CD4-positive, CD25-positive, alpha-beta regulatory T cell (primary cell): ENCODE measurements around the gene SDK1. TPM values are rescaled to one million over a fixed set of nuclear protein-coding genes. Genes with fewer than 3 reads are reported as not detected.

Experiments used
- ATAC-seq, 2 donors: fragments of 150-1000 bp; cut with Tn5 transposase; one replicate each; pipeline ENCODE4 v1.10.0; 2021; ENCODE audit warnings: low read depth in 2 of 2, moderate number of reproducible peaks in 2 of 2, moderate library complexity in 1 of 2
- DNase-seq, 3 donors: peaks; one replicate each; pipeline versions ENCODE4 v3.0.0 to v3.0.0-alpha.2; 2012 to 2022; ENCODE audit warnings: mixed read lengths in 1 of 3
- H3K27ac ChIP-seq: one replicate; pipeline ENCODE4 v1.7.0; 2013; ENCODE audit warnings: mild to moderate bottlenecking, low read length; ENCODE audit not compliant: insufficient read depth, poor library complexity, severe bottlenecking
- H3K27me3 ChIP-seq: one replicate; pipeline ENCODE4 v1.7.0; 2013; ENCODE audit warnings: low read length; ENCODE audit not compliant: control insufficient read depth, insufficient read depth
- H3K36me3 ChIP-seq: one replicate; pipeline ENCODE4 v1.7.0; 2013; ENCODE audit warnings: mild to moderate bottlenecking, low read length, moderate library complexity; ENCODE audit not compliant: control insufficient read depth, insufficient read depth
- H3K4me1 ChIP-seq: 2 replicates; pipeline ENCODE4 v1.7.0; 2013; ENCODE audit warnings: mild to moderate bottlenecking, low read length; ENCODE audit not compliant: insufficient read depth, control insufficient read depth, poor library complexity, severe bottlenecking
- H3K4me3 ChIP-seq: one replicate; pipeline ENCODE4 v1.7.0; 2013; ENCODE audit warnings: low read depth, mild to moderate bottlenecking, low read length, moderate library complexity
- H3K9me3 ChIP-seq, 2 experiments: 1 replicate in 1 of 2; 2 replicates in 1 of 2; pipeline ENCODE4 v1.7.0; 2013; ENCODE audit warnings: low read length in 2 of 2, mild to moderate bottlenecking in 1 of 2, moderate library complexity in 1 of 2; ENCODE audit not compliant: control insufficient read depth in 2 of 2
- H3K27ac Mint-ChIP-seq, 3 donors: one replicate each; pipeline ENCODE4 v1.8.0; 2020 to 2022; ENCODE audit warnings: mild to moderate bottlenecking in 3 of 3, mixed read lengths in 3 of 3, moderate library complexity in 2 of 3
- H3K27me3 Mint-ChIP-seq: one replicate; pipeline ENCODE4 v1.8.0; 2022; ENCODE audit warnings: mild to moderate bottlenecking, mixed read lengths
- H3K36me3 Mint-ChIP-seq: one replicate; pipeline ENCODE4 v1.8.0; 2020; ENCODE audit warnings: mixed read lengths
- H3K4me1 Mint-ChIP-seq, 4 donors: one replicate each; pipeline ENCODE4 v1.8.0; 2020 to 2022; ENCODE audit warnings: mixed read lengths in 4 of 4, mild to moderate bottlenecking in 1 of 4
- H3K4me3 Mint-ChIP-seq, 4 donors: one replicate each; pipeline ENCODE4 v1.8.0; 2020 to 2022; ENCODE audit warnings: mild to moderate bottlenecking in 4 of 4, mixed read lengths in 4 of 4, moderate library complexity in 3 of 4
- H3K9me3 Mint-ChIP-seq, 7 donors: one replicate each; pipeline ENCODE4 v1.8.0; 2020 to 2022; ENCODE audit warnings: mixed read lengths in 7 of 7, mild to moderate bottlenecking in 3 of 7, moderate library complexity in 2 of 7
- polyA plus RNA-seq, 4 donors: library from polyadenylated mRNA; unstranded; fragments of 300-500 nt; fragmentation: Illumina TruSeq; gene quantifications; one replicate each; pipeline ENCODE4 v1.2.3, GENCODE V29; 2021
- total RNA-seq: library from RNA; stranded (reverse); gene quantifications from one replicate; pipeline ENCODE4 v1.2.3, GENCODE V29; 2022

Gene SDK1
- total and polyA plus RNA-seq, 5 donors from 2014 or later = 0.47 TPM; not detected in 4

DNA sequence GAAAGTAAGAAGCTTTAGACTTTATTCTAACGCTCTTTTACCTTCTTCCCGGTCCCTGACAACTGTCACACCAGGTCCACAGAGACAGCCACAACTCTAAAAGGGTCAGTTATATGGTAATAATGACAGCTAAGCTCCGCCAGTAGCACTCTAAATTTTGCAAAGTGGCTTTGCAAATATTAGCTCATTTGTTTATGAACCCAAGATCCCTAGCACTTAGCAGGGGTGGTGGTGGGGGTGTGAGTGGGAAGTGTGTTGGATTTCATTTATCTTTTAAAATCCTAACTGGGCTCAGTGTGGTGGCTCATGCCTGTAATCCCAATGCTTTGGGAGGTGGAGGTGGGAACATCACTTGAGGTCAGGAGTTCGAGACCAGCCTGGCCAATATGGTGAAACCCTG lies 34.8 kb upstream of the SDK1 start:
- Histone ChIP-seq H3K27ac (no peak overlapping the region), H3K4me3 (no peak overlapping the region), H3K9me3 (no peaks in the 10 kb centered on the region), H3K27me3 (peaks cover 6% of the 10 kb centered on the region), H3K36me3 (no peaks in the 10 kb centered on the region), H3K4me1 (no peaks in the 10 kb centered on the region)
- peaks cover 0 to 2% (median 0%) of the 10 kb centered on the region in 4 donors for H3K4me1 Mint-ChIP-seq
- H3K9me3 Mint-ChIP-seq = no peaks in the 10 kb centered on the region
- DNase-seq (no peak), ATAC-seq (no peak)
- H3K27ac Mint-ChIP-seq = no peak overlapping the region
- H3K27me3 Mint-ChIP-seq = peaks cover 26% of the 10 kb centered on the region
- H3K4me3 Mint-ChIP-seq = no peak overlapping the region
- no peaks in the 10 kb centered on the region for H3K36me3 Mint-ChIP-seq

GRCh38 chr7:3267966-3268690 lies 32.9 kb upstream of the SDK1 start:
- Histone ChIP-seq H3K4me3 (no peak overlapping the region), H3K9me3 (no peaks in the 10 kb centered on the region), H3K4me1 (no peaks in the 10 kb centered on the region), H3K36me3 (no peaks in the 10 kb centered on the region), H3K27ac (no peak overlapping the region), H3K27me3 (peaks cover 6% of the 10 kb centered on the region)
- DNase-seq (no peak), ATAC-seq (no peak)
- H3K4me1 Mint-ChIP-seq = peaks cover 0 to 2% (median 0%) of the 10 kb centered on the region in 4 donors
- peaks cover 22% of the 10 kb centered on the region for H3K27me3 Mint-ChIP-seq
- no peaks in the 10 kb centered on the region for H3K36me3 Mint-ChIP-seq
- H3K27ac Mint-ChIP-seq = no peak overlapping the region
- no peaks in the 10 kb centered on the region for H3K9me3 Mint-ChIP-seq
- H3K4me3 Mint-ChIP-seq = no peak overlapping the region

DNA sequence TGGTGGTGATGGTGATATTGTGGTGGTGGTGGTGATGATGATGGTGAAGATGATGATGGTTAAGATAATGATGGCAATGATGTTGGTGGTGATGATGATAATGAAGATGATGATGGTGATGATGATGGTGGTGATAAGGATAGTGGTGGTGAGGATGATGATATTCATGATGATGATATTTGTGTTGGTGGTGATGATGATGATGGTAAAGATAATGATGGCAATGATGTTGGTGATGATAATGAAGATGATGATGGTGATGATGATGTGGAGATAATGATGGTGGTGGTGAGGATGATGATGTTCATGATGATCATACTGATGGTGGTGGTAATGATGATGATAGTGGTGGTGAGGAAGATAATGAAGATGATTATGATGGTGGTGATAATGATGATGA lies 30.7 kb upstream of the SDK1 start:
- H3K9me3 Mint-ChIP-seq = peaks cover 0 to 5% (median 0%) of the 10 kb centered on the region in 7 donors
- no peaks in the 10 kb centered on the region for H3K4me1 Mint-ChIP-seq
- H3K36me3 Mint-ChIP-seq = no peaks in the 10 kb centered on the region
- no peaks in the 10 kb centered on the region for H3K4me1 ChIP-seq
- H3K27ac Mint-ChIP-seq = no peak overlapping the region
- H3K27ac ChIP-seq = no peak overlapping the region
- no peak for ATAC-seq
- H3K27me3 Mint-ChIP-seq = peaks cover 4% of the 10 kb centered on the region
- no peak overlapping the region for H3K4me3 Mint-ChIP-seq
- H3K27me3 ChIP-seq = peaks cover 4% of the 10 kb centered on the region
- H3K36me3 ChIP-seq = no peaks in the 10 kb centered on the region
- DNase-seq = no peak
- H3K9me3 ChIP-seq = peaks cover 0 to 2% of the 10 kb centered on the region in 2 experiments
- H3K4me3 ChIP-seq = no peak overlapping the region

DNA sequence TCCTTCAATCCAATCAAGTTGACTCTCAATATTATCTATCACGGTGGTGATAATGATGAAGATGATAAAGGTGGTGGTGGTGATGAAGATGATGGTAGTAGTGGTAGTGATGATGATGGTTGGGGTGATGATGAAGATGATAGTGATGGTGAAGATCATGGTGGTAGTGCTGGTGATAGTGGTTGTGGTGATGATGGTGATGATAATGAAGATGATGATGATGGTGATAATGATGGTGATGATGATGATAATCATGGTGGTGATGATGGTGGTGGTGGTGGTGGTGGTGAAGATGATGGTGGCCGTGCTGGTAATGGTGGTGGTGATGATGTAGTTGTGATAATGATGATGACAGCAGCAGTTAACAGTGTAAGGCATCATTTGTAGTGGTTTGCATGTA lies 29.8 kb upstream of the SDK1 start:
- Histone ChIP-seq H3K9me3 (peaks cover 0 to 2% of the 10 kb centered on the region in 2 experiments), H3K36me3 (no peaks in the 10 kb centered on the region), H3K27ac (no peak overlapping the region), H3K4me1 (no peaks in the 10 kb centered on the region), H3K4me3 (no peak overlapping the region), H3K27me3 (no peaks in the 10 kb centered on the region)
- ATAC-seq (no peak), DNase-seq (no peak)
- H3K27ac Mint-ChIP-seq = no peak overlapping the region
- H3K27me3 Mint-ChIP-seq = peaks cover 4% of the 10 kb centered on the region
- peaks cover 0 to 5% (median 0%) of the 10 kb centered on the region in 7 donors for H3K9me3 Mint-ChIP-seq
- no peaks in the 10 kb centered on the region for H3K36me3 Mint-ChIP-seq
- H3K4me1 Mint-ChIP-seq = no peaks in the 10 kb centered on the region
- H3K4me3 Mint-ChIP-seq = no peak overlapping the region

DNA sequence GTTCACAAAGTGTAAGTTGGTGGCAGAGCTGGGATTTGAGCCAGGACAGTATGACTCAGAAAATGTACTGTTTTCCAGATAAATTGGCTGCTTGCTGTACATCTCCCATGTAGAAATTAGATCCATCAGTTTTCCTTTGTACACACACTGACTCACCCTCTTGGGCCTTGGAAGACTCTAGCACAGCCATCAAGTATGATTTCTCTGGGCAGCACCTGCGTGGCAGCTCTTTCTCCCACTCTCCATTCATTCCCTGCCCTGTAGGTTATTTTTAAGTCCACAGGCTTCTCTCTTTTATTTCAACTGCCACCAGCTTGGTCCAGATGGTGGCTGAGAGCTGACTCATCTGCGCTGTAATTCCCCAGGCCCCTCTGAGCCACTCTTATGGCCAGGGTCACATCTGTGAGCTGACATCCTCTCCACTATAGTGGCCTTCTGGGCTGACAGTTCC lies 28.3 kb upstream of the SDK1 start:
- H3K27ac Mint-ChIP-seq = no peak overlapping the region
- H3K27ac ChIP-seq = no peak overlapping the region
- H3K4me1 Mint-ChIP-seq = no peaks in the 10 kb centered on the region
- H3K9me3 Mint-ChIP-seq = peaks cover 0 to 8% (median 0%) of the 10 kb centered on the region in 7 donors
- H3K36me3 ChIP-seq = no peaks in the 10 kb centered on the region
- no peaks in the 10 kb centered on the region for H3K27me3 ChIP-seq
- H3K36me3 Mint-ChIP-seq = no peaks in the 10 kb centered on the region
- H3K4me1 ChIP-seq = no peaks in the 10 kb centered on the region
- no peak for ATAC-seq
- peaks cover 2 to 3% of the 10 kb centered on the region in 2 experiments for H3K9me3 ChIP-seq
- DNase-seq = no peak
- H3K27me3 Mint-ChIP-seq = peaks cover 4% of the 10 kb centered on the region
- no peak overlapping the region for H3K4me3 Mint-ChIP-seq
- H3K4me3 ChIP-seq = no peak overlapping the region

GRCh38 chr7:3274131-3274530 lies 26.9 kb upstream of the SDK1 start:
- peaks cover 2 to 3% of the 10 kb centered on the region in 2 experiments for H3K9me3 ChIP-seq
- Mint-ChIP-seq H3K27ac (no peak overlapping the region), H3K27me3 (peaks cover 12% of the 10 kb centered on the region), H3K9me3 (peaks cover 0 to 10% (median 0%) of the 10 kb centered on the region in 7 donors), H3K4me1 (peaks cover 0 to 2% (median 0%) of the 10 kb centered on the region in 4 donors), H3K4me3 (no peak overlapping the region), H3K36me3 (no peaks in the 10 kb centered on the region)
- no peak for ATAC-seq
- H3K36me3 ChIP-seq = no peaks in the 10 kb centered on the region
- DNase-seq = no peak
- H3K4me3 ChIP-seq = no peak overlapping the region
- no peak overlapping the region for H3K27ac ChIP-seq
- no peaks in the 10 kb centered on the region for H3K27me3 ChIP-seq
- no peaks in the 10 kb centered on the region for H3K4me1 ChIP-seq

DNA sequence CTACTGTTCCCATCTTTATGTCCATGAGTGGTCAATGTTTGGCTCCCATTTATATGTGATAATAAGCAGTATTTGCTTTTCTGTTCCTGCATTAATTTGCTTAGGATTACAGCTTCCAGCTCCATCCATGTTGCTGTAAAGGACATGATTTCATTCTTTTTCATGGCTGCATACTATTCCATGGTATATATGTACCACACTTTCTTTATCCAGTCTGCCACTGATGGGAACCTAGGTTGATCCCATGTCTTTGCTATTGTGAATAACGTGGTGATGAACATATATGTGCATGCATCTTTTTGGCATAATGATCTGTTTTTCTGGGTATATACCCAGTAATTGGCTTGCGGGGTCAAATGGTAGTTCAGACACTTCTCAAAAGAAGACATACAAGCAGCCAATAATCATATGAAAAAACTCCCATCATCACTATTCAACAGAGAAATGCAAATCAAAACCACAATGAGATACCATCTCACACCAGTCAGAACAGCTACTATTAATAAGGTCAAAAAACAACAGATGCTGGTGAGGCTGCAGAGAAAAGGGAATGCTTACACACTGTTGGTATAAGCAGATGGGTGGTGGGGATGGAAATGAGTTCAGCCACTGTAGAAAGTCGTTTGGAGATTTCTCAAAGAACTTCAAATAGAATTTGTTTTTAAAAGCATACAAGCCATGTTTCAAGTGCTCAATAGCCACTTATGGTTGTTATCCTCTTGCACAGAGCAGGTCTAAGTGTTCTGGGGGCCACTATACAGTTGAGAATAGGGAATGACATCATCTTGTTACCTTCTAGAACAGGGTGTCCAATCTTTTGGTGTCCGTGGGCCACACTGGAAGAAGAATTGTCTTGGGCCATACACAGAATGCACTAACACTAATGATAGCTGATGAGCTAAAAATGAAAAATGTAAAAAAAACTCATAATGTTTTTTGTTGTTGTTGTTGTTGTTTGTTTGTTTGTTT lies 23.2 kb upstream of the SDK1 start:
- Histone ChIP-seq H3K27me3 (no peaks in the 10 kb centered on the region), H3K36me3 (no peaks in the 10 kb centered on the region), H3K9me3 (peaks cover 2 to 3% of the 10 kb centered on the region in 2 experiments), H3K4me1 (no peaks in the 10 kb centered on the region), H3K27ac (no peak overlapping the region), H3K4me3 (no peak overlapping the region)
- no peaks in the 10 kb centered on the region for H3K36me3 Mint-ChIP-seq
- no peak overlapping the region for H3K4me3 Mint-ChIP-seq
- H3K27ac Mint-ChIP-seq = no peak overlapping the region
- H3K9me3 Mint-ChIP-seq = peaks cover 0 to 10% (median 0%) of the 10 kb centered on the region in 7 donors
- peaks cover 25% of the 10 kb centered on the region for H3K27me3 Mint-ChIP-seq
- peaks cover 0 to 2% (median 0%) of the 10 kb centered on the region in 4 donors for H3K4me1 Mint-ChIP-seq
- no peak for ATAC-seq
- no peak for DNase-seq
